Prostate gland (tissue), 2 donors: ENCODE data around the gene CTDP1.

Source experiments
- CTCF ChIP-seq, 4 experiments: fragments of 200-600 bp in 2 of 4; fragments of 450-650 bp in 2 of 4; sonication (generic) in 2 of 4; IDR thresholded peaks; 1 replicate in 3 of 4; 2 replicates in 1 of 4; pipeline ENCODE4 v1.5.1; 2016 to 2019; ENCODE audit warnings: antibody characterized with exemption in 4 of 4, mild to moderate bottlenecking in 2 of 4, moderate library complexity in 2 of 4
- POLR2A ChIP-seq: fragments of 450-650 bp; IDR thresholded peaks from one replicate; pipeline ENCODE4 v1.6.1; 2016; ENCODE audit warnings: antibody characterized with exemption, mild to moderate bottlenecking
- POLR2AphosphoS5 ChIP-seq: sonication (generic); formaldehyde crosslinking; IDR thresholded peaks from one replicate; pipeline ENCODE4 v1.6.1; 2017; ENCODE audit warnings: antibody characterized with exemption

- no peak for TF ChIP-seq CTCF (IDR thresholded peaks at IDR 0.05)
- no peak for TF ChIP-seq POLR2A
- TF ChIP-seq POLR2AphosphoS5, result no peak
Observed at GRCh38 chr18:79683626-79684282, 4.2 kb downstream of the CTDP1 start.
